SIG-M5 (cell line): Measurements from ENCODE around the gene HOXC13.

Experiments
- DNase-seq: peaks from one replicate; lab custom pipeline; 2025; lab: John Stamatoyannopoulos, UW

Gene HOXC13

DNA sequence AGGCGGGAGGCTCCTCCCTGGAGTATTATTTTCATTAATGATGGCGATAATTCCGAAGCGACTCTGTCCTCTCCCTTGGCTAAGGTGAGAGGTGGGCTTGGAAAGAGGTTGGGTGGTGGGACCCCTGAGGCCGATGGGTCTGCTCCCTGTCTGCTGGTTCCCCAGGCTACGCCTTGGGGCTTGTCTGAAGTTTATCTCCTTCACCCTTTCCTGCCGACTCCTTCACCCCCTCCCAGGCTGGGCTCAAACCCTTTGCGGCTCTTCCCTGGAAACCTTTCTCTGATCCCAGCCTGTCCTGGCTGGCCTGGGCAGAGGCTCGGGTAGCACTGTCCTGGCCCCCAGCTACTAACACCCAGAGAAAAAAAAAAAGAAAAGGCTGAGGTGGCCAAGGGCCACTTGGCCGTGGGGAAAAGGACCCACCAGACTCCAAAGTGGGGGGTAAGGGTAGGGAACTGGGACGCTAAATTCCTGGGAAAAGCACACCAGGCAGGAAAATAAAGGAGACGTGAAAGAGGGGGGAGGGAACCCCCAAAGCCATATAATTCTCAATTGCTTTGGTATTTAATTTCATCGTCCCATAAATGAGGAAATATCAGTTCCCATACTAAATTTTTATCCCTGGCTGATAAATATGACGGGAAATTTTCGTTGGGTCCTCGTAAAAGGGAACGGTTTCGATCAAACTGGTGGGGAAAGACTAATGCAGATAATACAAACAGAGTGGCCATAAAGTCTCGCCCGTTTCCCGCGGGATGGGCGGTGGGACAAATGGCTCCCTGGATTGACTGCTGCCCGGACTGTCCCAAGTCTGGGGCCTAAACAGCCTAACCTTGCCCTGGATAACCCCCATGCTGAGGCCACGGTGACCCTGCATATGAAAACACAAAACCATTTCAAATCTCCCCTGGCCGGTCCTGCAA lies 44.3 kb downstream of the HOXC13 start:
- DNase-seq, result no peak

DNA sequence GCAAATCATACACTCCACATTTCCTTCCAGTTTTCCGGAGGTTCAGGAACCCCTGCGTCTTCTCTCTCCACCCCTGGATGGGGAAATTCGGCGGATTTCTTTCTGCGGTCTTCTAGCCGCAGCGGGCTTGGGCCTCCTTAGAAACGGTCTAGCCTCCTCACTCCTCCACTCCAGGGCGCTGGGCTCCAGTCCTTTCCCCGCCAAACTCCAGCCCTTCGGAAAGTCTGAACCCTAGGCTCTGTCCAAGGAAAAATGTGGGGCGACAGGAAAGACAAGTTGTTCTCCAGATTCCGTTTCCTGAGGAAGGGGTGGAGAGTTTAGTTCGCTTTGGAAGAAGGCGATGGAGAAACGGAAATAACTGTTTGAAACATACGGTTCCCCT lies 44.9 kb downstream of the HOXC13 start:
- no peak for DNase-seq

DNA sequence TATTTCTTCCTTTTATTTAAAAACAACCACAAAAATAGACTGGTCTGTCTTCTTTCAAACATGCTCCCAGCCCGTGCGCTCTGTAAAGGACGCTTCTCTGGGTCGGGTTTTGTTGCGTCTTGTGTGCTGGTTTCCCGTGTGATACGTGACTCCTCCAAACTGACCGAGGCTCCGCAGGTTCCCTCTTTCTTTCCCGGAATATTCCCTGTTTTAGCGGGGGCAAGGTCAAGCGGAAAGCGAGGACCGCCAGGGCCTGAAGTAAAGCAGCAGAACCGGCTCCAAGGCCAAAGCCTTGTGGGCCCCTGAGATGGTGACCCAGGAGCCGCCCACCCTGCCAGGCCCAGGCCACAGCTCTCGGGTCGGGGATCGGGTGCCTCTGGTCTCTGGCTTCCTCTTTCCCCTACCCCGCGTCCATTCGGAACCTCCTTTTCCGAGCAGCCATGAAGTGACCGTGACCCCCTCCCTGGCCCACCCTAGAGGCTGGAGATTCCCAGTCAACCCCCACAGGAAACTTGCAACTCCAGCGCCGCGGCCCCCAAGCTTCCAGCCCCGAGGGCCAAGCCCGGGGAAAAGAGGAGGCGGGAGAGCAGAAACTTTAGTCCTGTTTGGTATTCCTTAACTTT lies 45.4 kb downstream of the HOXC13 start:
- DNase-seq, result no peak

DNA sequence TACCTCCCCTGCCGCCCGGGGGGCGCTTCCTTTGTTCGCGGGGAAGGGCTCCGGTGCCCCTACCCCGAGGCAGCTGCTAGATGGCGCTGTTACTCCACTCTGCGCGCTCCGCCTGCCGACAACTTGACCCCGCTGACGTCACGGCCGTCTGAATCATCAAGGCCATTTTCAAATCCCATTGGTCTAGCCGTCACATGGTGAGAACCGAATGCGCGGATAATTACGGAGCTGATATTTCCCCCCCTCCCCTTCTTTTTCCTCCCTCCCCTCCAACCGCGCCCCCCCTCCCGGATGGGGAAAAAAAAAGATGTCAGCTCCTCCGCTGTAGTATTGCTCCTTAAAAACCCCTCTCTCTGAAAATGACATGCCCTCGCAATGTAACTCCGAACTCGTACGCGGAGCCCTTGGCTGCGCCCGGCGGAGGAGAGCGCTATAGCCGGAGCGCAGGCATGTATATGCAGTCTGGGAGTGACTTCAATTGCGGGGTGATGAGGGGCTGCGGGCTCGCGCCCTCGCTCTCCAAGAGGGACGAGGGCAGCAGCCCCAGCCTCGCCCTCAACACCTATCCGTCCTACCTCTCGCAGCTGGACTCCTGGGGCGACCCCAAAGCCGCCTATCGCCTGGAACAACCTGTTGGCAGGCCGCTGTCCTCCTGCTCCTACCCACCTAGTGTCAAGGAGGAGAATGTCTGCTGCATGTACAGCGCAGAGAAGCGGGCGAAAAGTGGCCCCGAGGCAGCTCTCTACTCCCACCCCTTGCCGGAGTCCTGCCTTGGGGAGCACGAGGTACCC lies 46.5 kb downstream of the HOXC13 start, which contains the start of gene HOXC10:
Gene HOXC10, plus strand, starts transcription at position 246 of the 791 bp plus-strand sequence. Its CDS starts 114 bp downstream, at position 360.
- DNase-seq, result no peak

DNA sequence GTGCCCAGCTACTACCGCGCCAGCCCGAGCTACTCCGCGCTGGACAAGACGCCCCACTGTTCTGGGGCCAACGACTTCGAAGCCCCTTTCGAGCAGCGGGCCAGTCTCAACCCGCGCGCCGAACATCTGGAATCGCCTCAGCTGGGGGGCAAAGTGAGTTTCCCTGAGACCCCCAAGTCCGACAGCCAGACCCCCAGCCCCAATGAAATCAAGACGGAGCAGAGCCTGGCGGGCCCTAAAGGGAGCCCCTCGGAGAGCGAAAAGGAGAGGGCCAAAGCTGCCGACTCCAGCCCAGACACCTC lies 47.0 kb downstream of the HOXC13 start:
- no peak for DNase-seq

DNA sequence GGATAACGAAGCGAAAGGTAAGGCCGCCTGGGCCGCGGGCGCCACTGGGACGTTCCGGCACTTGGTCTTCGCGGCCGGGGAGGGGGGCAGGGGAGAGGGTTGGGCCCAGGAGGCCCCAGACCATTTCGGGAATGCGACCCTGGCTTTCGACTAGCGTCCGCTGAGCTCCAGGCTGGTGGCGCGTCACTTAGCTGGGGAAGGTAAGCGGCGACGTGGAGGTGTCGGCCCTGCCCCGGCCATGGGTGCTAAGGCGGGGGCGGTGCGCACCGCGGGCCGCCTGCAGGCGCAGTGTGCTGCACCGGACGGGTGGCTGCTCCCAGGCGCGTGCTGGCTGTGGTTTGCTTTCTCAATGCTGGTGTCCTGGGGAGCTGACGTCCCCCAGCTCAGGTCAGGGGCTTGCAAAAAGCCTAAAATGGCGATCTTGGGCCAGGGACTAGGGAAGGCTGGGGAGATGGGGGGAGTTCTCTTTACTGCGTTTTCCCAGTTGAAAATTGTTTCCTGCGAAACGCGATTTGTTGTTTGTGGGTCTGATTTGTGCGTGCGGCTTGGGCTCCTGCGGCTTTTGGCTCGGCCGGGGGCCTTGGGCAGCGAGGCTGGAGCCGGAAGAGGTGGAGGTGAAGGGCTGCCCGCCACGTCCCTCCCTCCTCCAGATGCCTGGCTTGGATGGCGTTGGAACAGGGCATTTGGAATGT lies 47.5 kb downstream of the HOXC13 start:
- DNase-seq, result no peak

DNA sequence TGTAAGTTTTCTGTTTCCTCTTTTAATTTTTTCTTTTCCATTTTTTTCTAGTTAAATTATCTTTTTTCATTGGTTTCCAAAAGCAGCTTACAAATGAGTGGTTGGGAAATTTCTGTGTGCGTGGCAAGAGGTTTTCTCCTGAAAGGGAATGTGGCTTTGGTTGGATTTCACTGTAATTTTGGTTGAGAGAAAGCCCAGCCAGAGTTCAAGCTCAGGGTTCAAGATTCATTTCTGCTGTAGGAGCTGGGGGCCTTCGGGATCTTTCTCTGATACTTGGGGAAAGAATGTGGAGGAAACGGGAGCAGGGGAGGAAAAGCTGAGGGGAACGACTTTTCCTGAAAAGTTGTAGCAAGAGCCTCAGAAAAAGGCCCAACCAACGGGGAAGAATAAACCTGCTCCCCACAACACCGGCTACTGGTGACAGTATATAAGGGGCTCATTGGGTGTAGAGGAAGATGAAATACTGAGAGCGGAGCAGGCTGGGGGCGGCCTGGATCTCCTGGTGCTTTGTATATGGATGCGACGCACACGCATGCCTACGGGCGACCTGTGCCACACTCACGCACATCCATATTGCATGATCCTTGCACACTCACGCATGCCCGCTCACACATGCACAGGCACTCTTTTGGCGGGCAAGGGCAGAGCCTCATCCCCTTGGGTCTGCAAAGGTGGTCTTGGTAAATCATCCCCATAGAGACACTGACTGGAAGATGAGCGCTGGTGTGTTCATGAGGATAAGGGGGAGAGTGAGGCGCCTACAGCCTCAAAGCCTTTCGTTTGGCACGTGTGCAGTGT lies 48.3 kb downstream of the HOXC13 start:
- DNase-seq, result no peak

DNA sequence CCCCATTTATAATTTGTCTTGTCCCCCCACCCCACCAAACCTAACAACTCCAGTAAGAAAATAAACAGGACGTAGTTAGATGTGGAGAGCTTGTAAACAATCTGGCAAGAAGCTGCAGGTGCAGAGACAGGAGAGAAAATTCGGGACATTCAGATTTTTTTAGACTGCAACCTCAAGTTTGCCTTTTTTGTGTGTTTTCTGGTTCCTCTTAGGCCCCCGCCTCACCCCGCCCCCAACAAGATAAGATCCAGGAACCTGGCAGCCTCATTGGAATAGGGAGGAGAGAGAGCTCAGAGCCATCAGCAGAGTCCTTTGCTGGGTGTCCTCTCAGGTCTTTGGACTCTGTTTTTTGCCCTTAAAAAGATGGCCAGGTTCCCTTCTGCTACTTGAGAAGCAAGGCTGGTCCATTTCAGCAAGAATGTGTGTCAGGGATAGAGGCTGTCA lies 49.2 kb downstream of the HOXC13 start:
- no peak for DNase-seq

DNA sequence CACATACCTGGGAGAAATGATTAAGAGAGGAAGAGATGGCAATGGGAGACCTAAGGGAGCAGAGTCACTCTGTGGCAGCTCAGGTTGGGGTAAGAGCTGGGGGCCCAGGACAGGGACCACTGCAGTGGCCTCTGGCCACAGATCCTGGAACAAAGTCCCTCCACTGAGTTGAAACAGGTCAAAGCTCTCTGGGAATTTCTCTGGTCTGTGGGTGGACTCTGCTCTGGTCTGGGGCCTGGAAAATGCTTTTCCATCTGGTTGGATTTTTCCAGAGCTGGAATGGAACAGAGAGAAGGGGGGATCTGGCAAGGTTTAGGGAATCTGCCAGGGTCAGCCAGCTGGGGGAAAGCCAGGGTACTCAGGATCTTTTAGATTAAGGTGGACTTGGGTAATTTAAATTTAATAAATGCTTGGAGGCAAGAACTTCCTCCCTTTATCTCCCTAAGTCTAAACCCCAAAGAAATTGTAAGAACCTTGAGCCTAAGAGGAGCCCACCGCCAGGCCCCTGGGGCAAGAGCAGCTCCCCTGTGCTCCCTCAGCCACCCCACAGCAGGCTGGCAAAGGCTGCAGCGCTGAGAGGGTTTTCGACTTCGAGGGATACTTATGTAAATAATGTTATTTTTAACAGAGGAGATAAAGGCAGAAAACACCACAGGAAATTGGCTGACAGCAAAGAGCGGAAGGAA lies 50.1 kb downstream of the HOXC13 start:
- DNase-seq, result no peak

DNA sequence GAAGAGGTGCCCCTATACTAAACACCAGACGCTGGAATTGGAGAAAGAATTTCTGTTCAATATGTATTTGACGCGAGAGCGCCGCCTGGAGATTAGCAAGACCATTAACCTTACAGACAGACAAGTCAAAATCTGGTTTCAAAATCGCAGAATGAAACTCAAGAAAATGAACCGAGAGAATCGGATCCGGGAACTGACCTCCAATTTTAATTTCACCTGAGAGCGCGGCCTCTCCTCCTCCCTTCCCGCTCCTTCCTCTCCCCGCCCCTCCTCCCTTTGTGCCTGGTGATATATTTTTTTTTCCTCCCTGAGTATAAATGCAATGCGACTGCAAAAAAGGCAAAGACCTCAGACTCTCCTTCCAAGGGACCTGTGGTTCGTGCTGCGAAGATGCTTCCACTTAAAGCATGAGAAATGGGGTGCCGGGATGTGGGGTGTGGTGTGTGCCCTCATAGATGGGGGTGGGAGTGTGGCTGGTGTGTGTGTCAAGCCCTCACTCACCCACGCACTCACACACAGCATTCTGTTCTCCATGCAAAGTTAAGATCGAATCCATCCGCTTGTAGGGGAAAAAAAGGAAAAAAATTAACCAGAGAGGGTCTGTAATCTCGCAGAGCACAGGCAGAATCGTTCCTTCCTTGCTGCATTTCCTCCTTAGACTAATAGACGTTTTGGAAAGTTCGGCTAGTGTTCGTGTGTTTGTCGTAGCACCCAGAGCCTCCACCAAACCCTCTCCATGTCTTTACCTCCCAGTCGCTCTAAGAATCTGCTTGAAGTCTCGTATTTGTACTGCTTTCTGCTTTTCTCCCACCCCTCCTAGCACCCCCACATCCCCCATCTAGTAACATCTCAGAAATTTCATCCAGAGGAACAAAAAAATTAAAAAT lies 50.8 kb downstream of the HOXC13 start:
- DNase-seq, result peak; percentile 28

DNA sequence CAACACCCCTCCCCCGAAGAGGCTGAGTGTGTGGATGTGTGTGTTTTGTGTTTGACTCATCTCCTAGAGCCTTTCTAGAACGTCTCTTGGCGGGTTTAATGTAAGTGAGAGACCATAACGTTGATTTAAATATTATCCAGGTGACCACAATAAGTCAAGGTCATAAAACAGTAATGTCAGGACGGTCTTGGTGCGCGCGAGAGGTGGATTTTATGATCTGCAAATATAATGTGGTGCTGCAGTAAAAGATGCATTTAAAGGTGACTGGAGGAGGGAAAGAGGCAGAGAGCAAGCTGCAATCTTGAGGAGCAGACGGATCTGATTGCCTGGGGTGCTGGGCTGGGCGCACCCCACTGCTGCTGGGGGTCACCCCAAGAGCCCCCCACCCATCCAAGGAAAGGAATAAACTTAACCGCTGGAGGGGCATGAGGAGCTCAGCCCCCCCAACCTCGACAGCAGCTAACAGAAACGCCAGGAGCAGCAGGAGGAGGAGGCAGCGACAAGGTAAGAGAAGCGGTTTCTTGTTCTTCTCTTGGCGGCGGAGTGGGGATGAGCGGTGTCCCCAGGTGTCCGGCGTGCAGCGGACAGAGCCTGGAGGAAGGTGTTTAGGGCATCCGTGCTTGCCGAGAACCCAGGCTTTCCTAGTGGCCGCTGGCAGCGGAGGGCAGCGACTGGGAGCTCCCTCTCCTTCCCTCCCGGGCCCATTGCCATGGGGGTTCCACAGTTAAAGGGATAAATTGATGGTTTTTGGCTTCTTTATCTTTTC lies 51.9 kb downstream of the HOXC13 start:
- DNase-seq, result no peak

DNA sequence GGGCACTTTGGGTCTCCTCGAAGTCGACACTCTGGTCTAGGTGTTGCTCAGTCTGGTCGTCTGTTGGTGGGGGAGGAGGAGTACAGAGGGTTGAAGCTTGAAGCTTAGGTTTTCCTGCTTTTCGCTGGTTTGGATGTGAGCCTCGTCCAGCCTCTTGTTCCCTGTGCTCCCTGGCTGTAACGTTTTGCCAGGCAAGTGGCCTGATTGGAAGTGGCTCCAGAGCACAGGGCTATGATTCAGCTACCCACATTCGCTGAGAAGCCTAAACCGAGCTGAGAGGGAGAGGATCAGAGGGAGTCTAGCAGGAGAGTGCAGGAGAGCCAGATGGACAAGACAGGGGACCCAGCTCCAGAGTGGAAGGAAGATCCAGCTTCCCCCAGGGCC lies 52.4 kb downstream of the HOXC13 start:
- DNase-seq, result no peak

DNA sequence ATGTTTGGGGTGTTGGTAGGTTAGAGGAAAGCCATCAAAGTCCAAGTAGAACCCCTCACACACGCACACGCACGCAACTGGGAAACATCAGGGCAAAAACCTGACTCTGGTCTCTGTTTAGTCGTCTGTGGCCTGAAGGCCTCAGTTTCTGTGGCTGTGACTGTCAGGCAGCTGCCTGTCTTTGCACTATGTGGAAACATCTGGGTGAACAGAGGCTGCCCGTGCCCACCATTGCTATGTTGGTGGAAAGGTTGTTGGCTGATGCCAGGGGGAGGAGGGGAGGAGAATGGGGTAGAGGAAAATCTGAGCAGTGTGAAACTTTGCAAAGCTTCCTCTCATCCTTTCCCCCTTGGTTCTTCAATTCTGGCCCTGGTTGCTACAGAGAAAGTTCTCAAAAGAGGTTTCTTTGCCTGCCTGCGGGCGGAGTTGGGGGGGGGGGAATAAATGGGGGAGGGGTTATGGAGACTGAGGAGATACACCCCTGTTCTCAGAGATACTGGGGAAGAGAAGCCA lies 53.8 kb downstream of the HOXC13 start:
- DNase-seq, result no peak

DNA sequence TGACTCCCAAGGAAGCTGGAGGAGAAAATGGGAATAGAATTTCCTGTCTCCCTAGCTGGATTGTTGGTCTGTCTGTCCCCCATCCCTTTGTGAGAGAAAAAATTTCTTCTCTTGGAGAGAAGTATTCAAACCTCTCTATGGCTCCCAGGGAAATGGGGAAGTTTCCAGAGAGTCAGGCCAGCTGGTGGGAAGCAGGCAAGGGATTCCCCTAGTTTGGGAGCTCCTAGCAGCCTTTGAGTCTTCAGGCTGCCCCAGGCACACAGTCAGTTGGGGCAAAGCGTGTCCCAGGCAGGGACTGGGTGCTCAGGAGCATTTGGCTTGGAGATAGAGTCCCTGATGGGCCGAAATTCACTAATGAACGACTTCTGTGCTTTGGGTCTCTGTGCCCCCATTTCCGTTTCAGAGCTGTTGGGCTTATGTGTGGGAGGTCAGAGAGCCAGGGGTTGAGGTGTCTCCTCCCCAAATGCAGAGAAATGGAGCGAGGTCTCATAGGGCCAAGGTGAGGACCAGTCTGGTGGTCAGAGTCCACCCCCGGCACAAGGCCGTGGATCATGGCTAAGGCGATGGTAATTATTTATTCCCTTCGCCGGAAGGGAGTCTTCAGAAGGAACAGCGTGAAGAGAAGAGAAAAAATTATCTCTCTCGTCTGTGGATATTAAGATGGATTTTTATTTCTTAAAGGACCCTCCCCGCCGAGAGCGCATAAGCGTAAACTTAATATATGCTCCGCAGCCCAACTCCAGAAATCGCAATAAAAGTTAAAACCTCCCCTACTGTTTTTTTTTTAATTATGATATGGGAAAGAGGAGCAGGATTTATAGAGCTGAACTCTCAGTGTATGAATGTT lies 54.8 kb downstream of the HOXC13 start:
- no peak for DNase-seq

DNA sequence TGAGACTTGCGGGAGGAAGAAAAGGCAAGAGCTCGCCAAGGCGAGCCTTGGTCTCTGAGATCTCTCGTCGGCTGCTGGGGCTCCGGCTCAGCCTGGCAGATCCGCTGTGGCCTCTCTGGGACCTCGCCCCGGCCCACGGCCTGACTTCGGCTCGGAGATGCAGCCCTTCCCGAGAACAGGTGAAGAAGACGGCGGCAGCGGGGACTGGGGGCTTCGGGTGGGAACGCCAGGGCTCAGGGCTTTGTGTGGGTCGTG lies 55.3 kb downstream of the HOXC13 start:
- DNase-seq, result no peak

DNA sequence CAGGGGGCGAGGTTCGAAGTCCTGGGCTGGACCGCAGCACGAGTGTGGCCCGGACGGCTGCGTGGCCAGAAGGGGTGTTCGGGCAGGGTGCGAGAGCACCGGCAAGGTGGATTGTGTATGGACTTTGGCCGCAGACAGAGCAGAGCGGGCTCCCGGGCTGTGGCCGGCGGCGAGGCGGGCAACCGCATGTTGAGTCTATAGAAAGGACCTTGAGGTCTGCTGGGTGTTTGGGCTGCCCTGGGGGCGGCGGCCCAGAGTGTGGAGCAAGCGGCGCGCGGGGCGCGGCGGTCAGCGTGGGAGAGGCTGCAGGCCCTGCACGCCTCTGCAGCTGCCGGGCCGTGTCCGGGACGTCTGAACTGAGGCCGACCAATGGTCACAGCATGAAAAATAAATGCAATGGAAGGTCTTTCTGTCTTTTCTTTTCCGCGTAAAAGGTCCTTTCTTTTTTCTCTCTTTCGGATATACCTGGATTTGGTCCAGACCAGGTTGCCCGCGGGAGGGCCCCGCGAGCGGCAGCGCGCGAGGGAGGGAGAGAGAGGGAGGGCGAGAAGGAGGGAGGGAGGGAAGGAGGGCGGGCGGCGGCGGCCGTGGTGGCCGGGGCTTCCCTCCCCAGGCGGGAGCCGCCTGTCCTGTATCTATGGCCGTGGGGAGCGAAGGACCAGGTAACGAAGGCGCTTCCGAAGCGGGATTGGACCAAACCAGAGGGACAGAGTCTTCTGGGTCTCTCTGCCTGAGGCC lies 55.8 kb downstream of the HOXC13 start:
- no peak for DNase-seq

DNA sequence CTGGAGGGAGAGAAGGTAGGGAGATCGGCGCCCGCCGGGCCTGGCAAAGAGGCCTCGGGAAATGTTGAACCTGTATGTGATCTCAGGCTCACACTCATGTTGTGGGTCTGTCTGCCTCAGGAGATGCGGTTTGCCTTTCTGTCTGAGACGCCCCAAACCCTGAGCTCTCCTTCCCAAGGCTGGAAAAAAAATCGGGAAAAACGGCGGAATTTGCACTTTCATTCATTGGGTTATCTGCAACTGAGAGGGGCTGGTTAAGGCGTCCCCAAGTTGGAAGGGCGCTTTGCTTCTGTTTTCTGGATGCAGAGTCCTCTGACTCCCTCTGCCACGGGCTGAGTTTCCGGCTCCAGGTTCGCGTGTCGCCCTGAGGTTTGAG lies 56.4 kb downstream of the HOXC13 start:
- no peak for DNase-seq
